SK-N-SH treated with all-trans-retinoic acid at 6 μM for 48 hours (cell line): Measurements from ENCODE around the gene FAM120AOS.

Experiments
- ATAC-seq: fragments of 200-7000 bp; cut with Tn5 transposase; 3 replicates; pipeline ENCODE4 v1.9.1; 2020; ENCODE audit warnings: mild to moderate bottlenecking, moderate library complexity
- ARNTL ChIP-seq: fragments of 450-650 bp; formaldehyde crosslinking; IDR thresholded peaks from 2 replicates; pipeline ENCODE4 v1.5.0; 2020; ENCODE audit warnings: low read depth, mild to moderate bottlenecking, moderate library complexity, borderline replicate concordance
- BACH2 ChIP-seq: fragments of 250-450 bp; sonication (Bioruptor Pico); IDR thresholded peaks from 2 replicates; pipeline ENCODE4 v1.9.0; 2021; ENCODE audit warnings: mild to moderate bottlenecking, borderline replicate concordance
- CSDC2 ChIP-seq: fragments of 250-450 bp; sonication (Bioruptor Pico); IDR thresholded peaks from 2 replicates; pipeline ENCODE4 v1.5.0; 2020; ENCODE audit warnings: mild to moderate bottlenecking, moderate library complexity
- ESRRG ChIP-seq: fragments of 250-450 bp; sonication (Bioruptor Pico); IDR thresholded peaks from 2 replicates; pipeline ENCODE4 v1.6.1; 2021; ENCODE audit warnings: mild to moderate bottlenecking
- ISL1 ChIP-seq: fragments of 250-450 bp; sonication (Bioruptor Pico); IDR thresholded peaks from 2 replicates; pipeline ENCODE4 v2.1.2; 2022; ENCODE audit warnings: mild to moderate bottlenecking, moderate library complexity
- OSR1 ChIP-seq: fragments of 250-450 bp; sonication (Bioruptor Pico); IDR thresholded peaks from 2 replicates; pipeline ENCODE4 v1.8.0; 2022; ENCODE audit warnings: moderate library complexity, mild to moderate bottlenecking, inconsistent platforms
- PATZ1 ChIP-seq: fragments of 250-450 bp; sonication (Bioruptor Pico); IDR thresholded peaks from 2 replicates; pipeline ENCODE4 v1.8.0; 2020; ENCODE audit warnings: mild to moderate bottlenecking, moderate library complexity, borderline replicate concordance
- POU6F1 ChIP-seq: fragments of 250-450 bp; sonication (Bioruptor Pico); IDR thresholded peaks from 2 replicates; pipeline ENCODE4 v1.8.0; 2021; ENCODE audit warnings: low read depth, mild to moderate bottlenecking, moderate library complexity, borderline replicate concordance
- RARB ChIP-seq: fragments of 250-450 bp; sonication (Bioruptor Pico); IDR thresholded peaks from 2 replicates; pipeline ENCODE4 v1.8.0; 2021; ENCODE audit warnings: mild to moderate bottlenecking, moderate library complexity
- SNAI2 ChIP-seq: fragments of 250-450 bp; sonication (Bioruptor Pico); IDR thresholded peaks from 2 replicates; pipeline ENCODE4 v1.5.0; 2020; ENCODE audit warnings: mild to moderate bottlenecking, moderate library complexity
- TCF4 ChIP-seq: fragments of 250-450 bp; sonication (Bioruptor Pico); IDR thresholded peaks from 2 replicates; pipeline ENCODE4 v1.8.0; 2021; ENCODE audit warnings: mild to moderate bottlenecking, moderate library complexity, borderline replicate concordance
- TOX ChIP-seq: fragments of 250-450 bp; sonication (Bioruptor Pico); IDR thresholded peaks from 2 replicates; pipeline ENCODE4 v1.8.0; 2021; ENCODE audit warnings: mild to moderate bottlenecking, moderate library complexity, borderline replicate concordance
- TSHZ2 ChIP-seq: fragments of 250-450 bp; sonication (Bioruptor Pico); IDR thresholded peaks from 2 replicates; pipeline ENCODE4 v1.5.0; 2020; ENCODE audit warnings: mild to moderate bottlenecking, moderate library complexity
- ZC3H10 ChIP-seq: fragments of 250-450 bp; sonication (Bioruptor Pico); IDR thresholded peaks from 2 replicates; pipeline ENCODE4 v1.5.1; 2021; ENCODE audit warnings: mild to moderate bottlenecking, moderate library complexity
- ZFP3 ChIP-seq: fragments of 250-450 bp; sonication (Bioruptor Pico); IDR thresholded peaks from 2 replicates; pipeline ENCODE4 v1.5.0; 2020; ENCODE audit warnings: mild to moderate bottlenecking, moderate library complexity
- ZFP30 ChIP-seq: fragments of 450-650 bp; formaldehyde crosslinking; IDR thresholded peaks from 2 replicates; pipeline ENCODE4 v1.5.0; 2022; ENCODE audit warnings: mild to moderate bottlenecking, moderate library complexity
- ZNF565 ChIP-seq: fragments of 450-650 bp; formaldehyde crosslinking; conservative IDR thresholded peaks from 2 replicates; pipeline ENCODE4 v1.5.0; 2020; ENCODE audit warnings: low read depth, mild to moderate bottlenecking, moderate library complexity
- ZNF70 ChIP-seq: fragments of 450-650 bp; formaldehyde crosslinking; IDR thresholded peaks from 2 replicates; pipeline ENCODE4 v1.5.0; 2020; ENCODE audit warnings: mild to moderate bottlenecking, moderate library complexity
- ZNF8 ChIP-seq: fragments of 450-650 bp; formaldehyde crosslinking; IDR thresholded peaks from 2 replicates; pipeline ENCODE4 v1.5.0; 2020; ENCODE audit warnings: mild to moderate bottlenecking, moderate library complexity

FAM120AOS gene

GRCh38 chr9:93477397-93477796 is 24.0 kb upstream of the FAM120AOS start (continued):
- TF ChIP-seq POU6F1 (CRISPR knock-in tag), result no peak
- no peak for TF ChIP-seq ZFP3 (CRISPR knock-in tag)
- no peak for TF ChIP-seq ISL1 (CRISPR knock-in tag)
- no peak for TF ChIP-seq ZNF565 (CRISPR knock-in tag)
- TF ChIP-seq TCF4 (CRISPR knock-in tag), result no peak
- no peak for TF ChIP-seq SNAI2 (CRISPR knock-in tag)
- no peak for TF ChIP-seq RARB
- TF ChIP-seq ARNTL (CRISPR knock-in tag), result no peak
- TF ChIP-seq CSDC2, result no peak

GRCh38 chr9:93476924-93477323 is 23.5 kb upstream of the FAM120AOS start:
- no peak for ATAC-seq

More at GRCh38 chr9:93476924-93477323, 23.5 kb upstream of the FAM120AOS start:
- no peak for TF ChIP-seq ZNF565 (CRISPR knock-in tag)
- no peak for TF ChIP-seq ISL1 (CRISPR knock-in tag)
- no peak for TF ChIP-seq TCF4 (CRISPR knock-in tag)
- no peak for TF ChIP-seq ZNF8 (CRISPR knock-in tag)
- TF ChIP-seq BACH2, result no peak
- TF ChIP-seq TOX (CRISPR knock-in tag), result no peak
- TF ChIP-seq PATZ1 (CRISPR knock-in tag), result no peak
- TF ChIP-seq ZFP30 (CRISPR knock-in tag), result no peak
- no peak for TF ChIP-seq ZNF70 (CRISPR knock-in tag)
- no peak for TF ChIP-seq OSR1 (CRISPR knock-in tag)
- TF ChIP-seq TSHZ2 (CRISPR knock-in tag), result no peak
- no peak for TF ChIP-seq ESRRG
- no peak for TF ChIP-seq SNAI2 (CRISPR knock-in tag)
- no peak for TF ChIP-seq ZC3H10 (CRISPR knock-in tag)
- no peak for TF ChIP-seq ZFP3 (CRISPR knock-in tag)
- no peak for TF ChIP-seq POU6F1 (CRISPR knock-in tag)
- no peak for TF ChIP-seq RARB
